HepG2 (cell line): Measurements from ENCODE around the gene LRRC8E. TPM values are rescaled to one million over a fixed set of nuclear protein-coding genes. Genes with fewer than 3 reads are reported as not detected.

ENCODE experiments used
- ATAC-seq: fragments of 200-7000 bp; cut with Tn5 transposase; 3 replicates; pipeline ENCODE4 v1.9.1; 2020; ENCODE audit warnings: mild to moderate bottlenecking, moderate library complexity
- BruUV-seq: library from RNA; stranded (reverse); fragments of 400-500 nt; replicated peaks from 2 replicates; lab custom pipeline; 2021; lab: Mats Ljungman, UMichigan
- CTCF ChIA-PET: fragments of 300-600 bp; formaldehyde crosslinking; extraction: SDS; loops from one replicate; lab custom pipeline; 2021; ENCODE audit warnings: low total read pairs, inconsistent platforms, low intra/inter-chr PET ratio; lab: Yijun Ruan, JAX
- POLR2A ChIA-PET: fragments of 350-600 bp; sonication (Branson Sonifier 250); formaldehyde crosslinking; loops from one replicate; lab custom pipeline; 2020; ENCODE audit warnings: antibody characterized with exemption, inconsistent platforms; lab: Yijun Ruan, JAX
- DNase-seq: peaks from one replicate; pipeline ENCODE4 v3.0.0-alpha.2; 2015; ENCODE audit warnings: low spot score
- FAIRE-seq: peaks from 3 replicates; lab custom pipeline; 2011; peaks lifted over from hg19 to GRCh38; lab: Jason Lieb, UNC
- H2AFZ ChIP-seq: one replicate; pipeline ENCODE4 v1.6.1; 2011; ENCODE audit warnings: low read length, inconsistent platforms
- H3K27ac ChIP-seq: fragments of 300-600 bp; 3 replicates; pipeline ENCODE4 v1.8.0; 2011; ENCODE audit warnings: mixed run types, mild to moderate bottlenecking, mixed read lengths, low read length, inconsistent platforms; ENCODE audit not compliant: insufficient read depth; ENCODE audit errors: extremely low read length
- H3K27me3 ChIP-seq, 2 experiments: fragments of 200-600 bp in 1 of 2; 2 replicates in 1 of 2; 3 replicates in 1 of 2; pipeline versions ENCODE4 v1.6.0 to v1.8.0; 2011; ENCODE audit warnings: low read length in 2 of 2, mild to moderate bottlenecking in 2 of 2, moderate library complexity in 2 of 2, inconsistent platforms in 1 of 2; ENCODE audit not compliant: insufficient read depth in 2 of 2, control insufficient read depth in 1 of 2
- H3K36me3 ChIP-seq, 2 experiments: fragments of 200-600 bp in 1 of 2; replicated peaks in 1 of 2; 2 replicates in 1 of 2; 3 replicates in 1 of 2; pipeline versions ENCODE4 v1.5.1 to v1.8.0; 2011; ENCODE audit warnings: low read length in 2 of 2, inconsistent platforms in 1 of 2; ENCODE audit not compliant: insufficient read depth in 2 of 2, control insufficient read depth in 1 of 2
- H3K4me1 ChIP-seq: 2 replicates; pipeline ENCODE4 v1.5.1; 2012; ENCODE audit warnings: low read length, inconsistent platforms; ENCODE audit not compliant: insufficient read depth
- H3K4me2 ChIP-seq: 2 replicates; pipeline ENCODE4 v1.6.0; 2011; ENCODE audit warnings: low read depth, low read length, inconsistent platforms
- H3K4me3 ChIP-seq, 3 experiments: fragments of 200-600 bp in 1 of 3; sonication (generic), shearing (Covaris generic) in 1 of 3; replicated peaks in 1 of 3; 2 replicates each; pipeline ENCODE4 v1.5.1; 2011 to 2016; ENCODE audit warnings: low read length in 3 of 3, inconsistent platforms in 2 of 3, low read depth in 2 of 3, mild to moderate bottlenecking in 2 of 3, control low read depth in 1 of 3, mixed read lengths in 1 of 3; ENCODE audit not compliant: insufficient read depth in 1 of 3
- H3K79me2 ChIP-seq: one replicate; pipeline ENCODE4 v1.6.1; 2011; ENCODE audit warnings: low read length, inconsistent platforms; ENCODE audit not compliant: insufficient read depth
- H3K9ac ChIP-seq: 2 replicates; pipeline ENCODE4 v1.6.0; 2011; ENCODE audit warnings: mild to moderate bottlenecking, low read depth, low read length, inconsistent platforms; ENCODE audit not compliant: insufficient read depth
- H3K9me3 ChIP-seq: 2 replicates; pipeline ENCODE4 v1.5.1; 2012; ENCODE audit warnings: mild to moderate bottlenecking, low read length
- H4K20me1 ChIP-seq: 2 replicates; pipeline ENCODE4 v1.6.0; 2011; ENCODE audit warnings: inconsistent platforms, mild to moderate bottlenecking, low read length, moderate library complexity; ENCODE audit not compliant: insufficient read depth
- BHLHE40 ChIP-seq: IDR thresholded peaks from 2 replicates; pipeline ENCODE4 v1.6.1; 2011; ENCODE audit warnings: low read length, improper control_type of control experiment
- BRD4 ChIP-seq: sonication (generic); formaldehyde crosslinking; IDR thresholded peaks from 2 replicates; pipeline ENCODE4 v1.4.0; 2020; ENCODE audit warnings: missing genetic modification reagents
- ETV6 ChIP-seq: sonication (generic); formaldehyde crosslinking; conservative IDR thresholded peaks from 2 replicates; pipeline ENCODE4 v1.4.0; 2020; ENCODE audit warnings: missing genetic modification reagents
- JARID2 ChIP-seq: sonication (generic); formaldehyde crosslinking; IDR thresholded peaks from 2 replicates; pipeline ENCODE4 v1.8.1; 2023; ENCODE audit warnings: missing genetic modification reagents, inconsistent platforms; ENCODE audit not compliant: insufficient replicate concordance
- LCORL ChIP-seq, 2 experiments: fragments of 450-650 bp in 1 of 2; sonication (generic) in 1 of 2; formaldehyde crosslinking in 1 of 2; IDR thresholded peaks; 2 replicates each; pipeline versions ENCODE4 v1.5.0 to v1.6.1; 2017 to 2020; ENCODE audit warnings: antibody characterized with exemption in 1 of 2, missing genetic modification reagents in 1 of 2
- MTA1 ChIP-seq: sonication (generic); formaldehyde crosslinking; IDR thresholded peaks from 2 replicates; pipeline ENCODE4 v1.4.0; 2020; ENCODE audit warnings: missing genetic modification reagents, mild to moderate bottlenecking, borderline replicate concordance
- MXI1 ChIP-seq: IDR thresholded peaks from 3 replicates; pipeline ENCODE4 v1.6.1; 2012; ENCODE audit warnings: low read depth, low read length, inconsistent platforms, borderline replicate concordance
- NCOR1 ChIP-seq: fragments of 200-600 bp; sonication (generic); IDR thresholded peaks from 2 replicates; pipeline ENCODE4 v1.7.0; 2017; ENCODE audit warnings: antibody characterized with exemption, low read length, borderline replicate concordance
- POLR2A ChIP-seq, 2 experiments: IDR thresholded peaks; 2 replicates each; pipeline ENCODE4 v1.6.1; 2011; ENCODE audit warnings: low read depth in 2 of 2, low read length in 2 of 2, mild to moderate bottlenecking in 1 of 2, moderate library complexity in 1 of 2; ENCODE audit not compliant: insufficient read depth in 1 of 2
- SATB2 ChIP-seq: sonication (generic); formaldehyde crosslinking; IDR thresholded peaks from 2 replicates; pipeline ENCODE4 v1.5.0; 2020; ENCODE audit warnings: missing genetic modification reagents
- SP1 ChIP-seq, 2 experiments: fragments of 450-650 bp in 1 of 2; sonication (generic) in 1 of 2; formaldehyde crosslinking in 1 of 2; IDR thresholded peaks; 2 replicates each; pipeline versions ENCODE4 v1.4.0 to v1.6.1; 2016 to 2020; ENCODE audit warnings: missing genetic modification reagents in 1 of 2
- SRY ChIP-seq: sonication (generic); formaldehyde crosslinking; IDR thresholded peaks from 2 replicates; pipeline ENCODE4 v1.8.0; 2022; ENCODE audit warnings: mild to moderate bottlenecking, missing genetic modification reagents
- SSRP1 ChIP-seq: IDR thresholded peaks from 2 replicates; pipeline ENCODE4 v1.6.1; 2016; ENCODE audit warnings: control low read depth
- TARDBP ChIP-seq: sonication (generic); formaldehyde crosslinking; IDR thresholded peaks from 2 replicates; pipeline ENCODE4 v1.8.0; 2022; ENCODE audit warnings: mild to moderate bottlenecking, missing genetic modification reagents
- TEAD3 ChIP-seq: optimal IDR thresholded peaks from 2 replicates; pipeline ENCODE3; 2016; ENCODE audit warnings: borderline replicate concordance
- ZFP41 ChIP-seq: sonication (generic); formaldehyde crosslinking; IDR thresholded peaks from 2 replicates; pipeline ENCODE4 v1.4.0; 2020; ENCODE audit warnings: mild to moderate bottlenecking, missing genetic modification reagents, borderline replicate concordance
- ZFP91 ChIP-seq: sonication (generic); formaldehyde crosslinking; IDR thresholded peaks from 2 replicates; pipeline ENCODE4 v1.9.0; 2022; ENCODE audit warnings: missing genetic modification reagents, mild to moderate bottlenecking, borderline replicate concordance
- ZNF329 ChIP-seq: sonication (generic); formaldehyde crosslinking; IDR thresholded peaks from 2 replicates; pipeline ENCODE4 v1.9.0; 2021; ENCODE audit warnings: low read depth, mild to moderate bottlenecking, missing genetic modification reagents
- ZNF543 ChIP-seq: sonication (generic); formaldehyde crosslinking; IDR thresholded peaks from 2 replicates; pipeline ENCODE4 v1.4.0; 2020; ENCODE audit warnings: mild to moderate bottlenecking, missing genetic modification reagents
- ZNF546 ChIP-seq: sonication (generic); formaldehyde crosslinking; conservative IDR thresholded peaks from 2 replicates; pipeline ENCODE4 v1.8.1; 2023; ENCODE audit warnings: mild to moderate bottlenecking, missing genetic modification reagents
- ZNF790 ChIP-seq: sonication (generic); formaldehyde crosslinking; IDR thresholded peaks from 2 replicates; pipeline ENCODE4 v1.8.0; 2022; ENCODE audit warnings: missing genetic modification reagents, mild to moderate bottlenecking, borderline replicate concordance
- WGBS: methylation state at CpG from one replicate; pipeline ENCODE4 v1.1.6; 2017; ENCODE audit warnings: low lambda C conversion rate; 5-methylcytosine and 5-hydroxymethylcytosine counted together
- in situ Hi-C: cut with HindIII; loops from 2 replicates; pipeline ENCODE4 v1.10.0; 2017; ENCODE audit warnings: low pct_unique_long_range_greater_than_20kb; ENCODE audit not compliant: extremely low pct_ligation_motif_present
- intact Hi-C: fragments of 100-400 bp; cut with micrococcal nuclease; formaldehyde crosslinking; loops from one replicate; pipeline ENCODE4 v1.10.0; 2022; ENCODE audit not compliant: unreplicated experiment
- polyA plus RNA-seq, 8 experiments: library from polyadenylated mRNA; depleted of rRNA in 3 of 8; stranded (reverse) in 7 of 8; unstranded in 1 of 8; fragments of >200 nt; fragmentation: Illumina TruSeq in 4 of 8; extraction: Trizol in 4 of 8; gene quantifications; 2 replicates each; pipeline versions ENCODE4 v1.2.1 to v1.2.3, GENCODE V29; 2011 to 2016; ENCODE audit warnings: low read depth in 4 of 8, missing spikeins in 1 of 8, mixed read lengths in 1 of 8; ENCODE audit not compliant: insufficient read depth in 1 of 8
- total RNA-seq, 5 experiments: library from RNA; depleted of rRNA; stranded (reverse); fragments of >200 nt; fragmentation: Illumina TruSeq; extraction: Trizol; gene quantifications; 2 replicates each; pipeline ENCODE4 v1.2.3, GENCODE V29; 2016; ENCODE audit warnings: low read depth in 1 of 5

The LRRC8E gene
- total and polyA plus RNA-seq, 2 of the 13 experiments (the other 11 are each of a cell fraction or from before 2014, with no cell fraction given) = 8.0 to 10.3 TPM

- TF ChIP-seq MTA1 (CRISPR knock-in tag) = 0 out of 2 replicates have a peak, but pooled peaks have one; percentile 27
- TF ChIP-seq ZFP91 (CRISPR knock-in tag) = 0 out of 2 replicates have a peak, but pooled peaks have one; percentile 4
- peak; percentile 44; the same call in 1 of the 3 replicates for TF ChIP-seq MXI1
- TF ChIP-seq TARDBP (CRISPR knock-in tag) = 0 out of 2 replicates have a peak, but pooled peaks have one; percentile 23
- no peak for TF ChIP-seq TEAD3
- TF ChIP-seq NCOR1 = 0 out of 2 replicates have a peak, but pooled peaks have one; percentile 21
- TF ChIP-seq ZNF790 (CRISPR knock-in tag) = 0 out of 2 replicates have a peak, but pooled peaks have one; percentile 60
- TF ChIP-seq, all 625 proteins: peak for 54
These were observed 16.0 kb downstream of the LRRC8E start (continued) for GRCh38 chr19:7904074-7905020.

DNA sequence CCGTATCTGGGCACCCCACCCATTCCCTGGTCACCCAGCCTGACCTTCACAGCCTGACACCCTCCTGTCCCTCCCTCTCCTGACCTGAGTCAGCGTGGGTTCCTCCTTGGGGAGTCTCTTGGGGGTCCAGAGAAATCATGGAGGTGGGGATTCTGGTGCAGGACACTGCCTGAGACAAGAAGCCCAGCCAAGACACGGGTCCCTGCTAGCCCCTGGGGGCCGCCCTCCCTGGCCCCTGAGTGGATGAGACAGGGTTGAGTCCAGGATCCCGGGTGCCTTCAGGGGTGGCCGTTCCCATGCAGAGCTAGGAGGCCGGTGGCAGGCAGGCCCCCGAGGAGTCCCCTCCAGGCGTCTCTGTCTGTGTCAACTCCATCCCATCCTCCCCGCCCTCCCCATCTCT, 17.0 kb downstream of the LRRC8E start:
- H3K4me2 ChIP-seq = peak overlapping the region; percentile 99
- H3K36me3 ChIP-seq = peaks cover under 1 to 21% of the 10 kb centered on the region in 2 experiments; a peak in 3 of 5 replicates
- POLR2A ChIA-PET = no interaction called here
- BruUV-seq = no TSS peak
- H3K27me3 ChIP-seq = no peaks in the 10 kb centered on the region; a peak in 1 of 5 replicates
- peak overlapping the region; percentile 71 for H3K27ac ChIP-seq
- no peak overlapping the region for H2AFZ ChIP-seq
- intact Hi-C loops (no loop called here), in situ Hi-C loops (no loop called here)
- peaks cover 13% of the 10 kb centered on the region; the same call in 1 of the 2 replicates for H4K20me1 ChIP-seq
- peak overlapping the region; percentile 81 for H3K9ac ChIP-seq
- no peaks in the 10 kb centered on the region for H3K9me3 ChIP-seq
- TF ChIP-seq LCORL (IDR thresholded peaks at IDR 0.05) = no peak
- no peak for TF ChIP-seq LCORL (CRISPR knock-in tag; IDR thresholded peaks at IDR 0.05)
- no peak for TF ChIP-seq BHLHE40
- 0 out of 2 replicates have a peak, but pooled peaks have one; percentile 1 for TF ChIP-seq SRY (CRISPR knock-in tag)
- TF ChIP-seq SATB2 = no peak
- TF ChIP-seq SSRP1 = no peak
- TF ChIP-seq ZNF546 (CRISPR knock-in tag) = no peak
- TF ChIP-seq JARID2 (CRISPR knock-in tag) = no peak
- TF ChIP-seq BRD4 (CRISPR knock-in tag) = no peak
- TF ChIP-seq ZFP41 = no peak
- no peak for TF ChIP-seq ETV6 (CRISPR knock-in tag)
- no peak for TF ChIP-seq ZNF543 (CRISPR knock-in tag)
- no peak for TF ChIP-seq ZNF329 (CRISPR knock-in tag)
- 0 out of 4 replicates have a peak, but pooled peaks of 1 of the 2 experiments have one; percentile 8 for TF ChIP-seq POLR2A (IDR thresholded peaks at IDR 0.05; ENCODE audit: insufficient read depth in 1 of 2, low read depth in 2 of 2, low read length in 2 of 2)
- TF ChIP-seq SP1 (IDR thresholded peaks at IDR 0.05) = no peak
- no peak for TF ChIP-seq SP1 (CRISPR knock-in tag; IDR thresholded peaks at IDR 0.05)
- CTCF ChIA-PET = no interaction called here
- no peak for FAIRE-seq
- H3K79me2 ChIP-seq = peaks cover 29% of the 10 kb centered on the region
- peak overlapping the region; percentile 90 to 100 (median 95); a peak in 5 of 6 replicates for H3K4me3 ChIP-seq
- no peak for DNase-seq
- ATAC-seq = no peak
- WGBS = 82% methylated on average over 8 of the region's 10 CpGs
- peaks cover 43% of the 10 kb centered on the region for H3K4me1 ChIP-seq
